ENCODE results near the gene RABGEF1.

GRCh38 chr7:66859339-66859738 lies 118.8 kb downstream of the RABGEF1 start:
- TF ChIP-seq, protein P1, sequence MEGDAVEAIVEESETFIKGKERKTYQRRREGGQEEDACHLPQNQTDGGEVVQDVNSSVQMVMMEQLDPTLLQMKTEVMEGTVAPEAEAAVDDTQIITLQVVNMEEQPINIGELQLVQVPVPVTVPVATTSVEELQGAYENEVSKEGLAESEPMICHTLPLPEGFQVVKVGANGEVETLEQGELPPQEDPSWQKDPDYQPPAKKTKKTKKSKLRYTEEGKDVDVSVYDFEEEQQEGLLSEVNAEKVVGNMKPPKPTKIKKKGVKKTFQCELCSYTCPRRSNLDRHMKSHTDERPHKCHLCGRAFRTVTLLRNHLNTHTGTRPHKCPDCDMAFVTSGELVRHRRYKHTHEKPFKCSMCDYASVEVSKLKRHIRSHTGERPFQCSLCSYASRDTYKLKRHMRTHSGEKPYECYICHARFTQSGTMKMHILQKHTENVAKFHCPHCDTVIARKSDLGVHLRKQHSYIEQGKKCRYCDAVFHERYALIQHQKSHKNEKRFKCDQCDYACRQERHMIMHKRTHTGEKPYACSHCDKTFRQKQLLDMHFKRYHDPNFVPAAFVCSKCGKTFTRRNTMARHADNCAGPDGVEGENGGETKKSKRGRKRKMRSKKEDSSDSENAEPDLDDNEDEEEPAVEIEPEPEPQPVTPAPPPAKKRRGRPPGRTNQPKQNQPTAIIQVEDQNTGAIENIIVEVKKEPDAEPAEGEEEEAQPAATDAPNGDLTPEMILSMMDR (IDR thresholded peaks at IDR 0.05; ENCODE audit: insufficient read depth, low read depth, low read length): no peak
- TF ChIP-seq EZH2 (IDR thresholded peaks at IDR 0.05; ENCODE audit: insufficient read depth, low read length): no peak

Data from astrocyte (in vitro differentiated cells and primary cell).